Suprapubic skin (tissue), 3 donors: ENCODE data around the gene STX16.

Experiments used
- POLR2A ChIP-seq, 2 donors: fragments of 450-650 bp; IDR thresholded peaks; one replicate each; pipeline ENCODE4 v1.6.1; 2017; ENCODE audit warnings: antibody characterized with exemption in 2 of 2, mild to moderate bottlenecking in 2 of 2, moderate library complexity in 2 of 2
- TF ChIP-seq, protein P1 (sequence below), 2 donors: fragments of 200-600 bp in 1 of 2; fragments of 450-650 bp in 1 of 2; sonication (generic) in 1 of 2; IDR thresholded peaks; one replicate each; pipeline ENCODE4 v1.5.1; 2016 to 2019; ENCODE audit warnings: antibody characterized with exemption in 2 of 2, mild to moderate bottlenecking in 1 of 2, moderate library complexity in 1 of 2

DNA sequence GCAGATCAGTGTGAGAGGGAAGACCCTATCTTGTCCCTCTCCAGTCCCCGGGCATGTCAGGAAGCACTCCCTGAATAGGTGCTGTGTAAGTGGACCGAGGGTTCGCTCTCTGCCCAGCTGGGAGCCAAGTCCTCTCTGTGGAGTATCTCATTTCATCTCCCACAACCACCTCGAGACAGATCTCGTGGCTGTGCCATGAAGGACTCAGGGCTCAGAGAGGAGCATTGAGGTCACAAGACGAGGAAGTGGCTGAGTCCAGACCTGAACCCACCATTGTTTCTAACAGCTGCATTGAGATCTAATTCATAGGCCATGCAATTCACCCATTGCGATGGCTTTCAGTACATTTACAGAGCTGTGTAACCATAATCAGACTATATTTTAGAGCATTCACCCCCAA is 34.7 kb upstream of the STX16 start:
- TF ChIP-seq, protein P1, sequence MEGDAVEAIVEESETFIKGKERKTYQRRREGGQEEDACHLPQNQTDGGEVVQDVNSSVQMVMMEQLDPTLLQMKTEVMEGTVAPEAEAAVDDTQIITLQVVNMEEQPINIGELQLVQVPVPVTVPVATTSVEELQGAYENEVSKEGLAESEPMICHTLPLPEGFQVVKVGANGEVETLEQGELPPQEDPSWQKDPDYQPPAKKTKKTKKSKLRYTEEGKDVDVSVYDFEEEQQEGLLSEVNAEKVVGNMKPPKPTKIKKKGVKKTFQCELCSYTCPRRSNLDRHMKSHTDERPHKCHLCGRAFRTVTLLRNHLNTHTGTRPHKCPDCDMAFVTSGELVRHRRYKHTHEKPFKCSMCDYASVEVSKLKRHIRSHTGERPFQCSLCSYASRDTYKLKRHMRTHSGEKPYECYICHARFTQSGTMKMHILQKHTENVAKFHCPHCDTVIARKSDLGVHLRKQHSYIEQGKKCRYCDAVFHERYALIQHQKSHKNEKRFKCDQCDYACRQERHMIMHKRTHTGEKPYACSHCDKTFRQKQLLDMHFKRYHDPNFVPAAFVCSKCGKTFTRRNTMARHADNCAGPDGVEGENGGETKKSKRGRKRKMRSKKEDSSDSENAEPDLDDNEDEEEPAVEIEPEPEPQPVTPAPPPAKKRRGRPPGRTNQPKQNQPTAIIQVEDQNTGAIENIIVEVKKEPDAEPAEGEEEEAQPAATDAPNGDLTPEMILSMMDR (IDR thresholded peaks at IDR 0.05): no peak
- TF ChIP-seq POLR2A (IDR thresholded peaks at IDR 0.05): no peak
